NCI-H526 (cell line): Measurements from ENCODE around the gene LIMA1.
"Not testable (repeated sequence)": the region's sequence is repeated elsewhere in the genome, so short reads cannot be mapped to it uniquely, and the experiment has no call there.

Source experiments
- DNase-seq, 2 experiments: peaks; one replicate each; lab custom pipeline; 2025; lab: John Stamatoyannopoulos, UW

LIMA1 gene

DNA sequence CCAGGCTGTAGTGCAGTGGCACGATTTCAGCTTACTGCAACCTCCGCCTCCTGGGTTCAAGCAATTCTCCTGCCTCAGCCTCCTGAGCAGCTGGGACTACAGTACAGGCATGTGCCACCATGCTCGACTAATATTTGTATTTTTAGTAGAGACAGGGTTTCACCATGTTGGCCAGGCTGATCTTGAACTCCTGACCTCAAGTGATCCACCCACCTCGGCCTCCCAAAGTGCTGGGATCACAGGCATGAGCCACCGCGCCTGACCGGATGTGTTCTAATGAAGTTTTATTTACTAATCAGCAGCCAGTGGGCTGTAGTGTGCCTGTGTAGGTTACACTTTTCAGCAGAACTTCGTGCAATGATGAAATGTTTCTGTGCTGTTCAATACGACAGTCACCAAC lies 35.7 kb downstream of the LIMA1 start:
- not testable (repeated sequence) for DNase-seq

DNA sequence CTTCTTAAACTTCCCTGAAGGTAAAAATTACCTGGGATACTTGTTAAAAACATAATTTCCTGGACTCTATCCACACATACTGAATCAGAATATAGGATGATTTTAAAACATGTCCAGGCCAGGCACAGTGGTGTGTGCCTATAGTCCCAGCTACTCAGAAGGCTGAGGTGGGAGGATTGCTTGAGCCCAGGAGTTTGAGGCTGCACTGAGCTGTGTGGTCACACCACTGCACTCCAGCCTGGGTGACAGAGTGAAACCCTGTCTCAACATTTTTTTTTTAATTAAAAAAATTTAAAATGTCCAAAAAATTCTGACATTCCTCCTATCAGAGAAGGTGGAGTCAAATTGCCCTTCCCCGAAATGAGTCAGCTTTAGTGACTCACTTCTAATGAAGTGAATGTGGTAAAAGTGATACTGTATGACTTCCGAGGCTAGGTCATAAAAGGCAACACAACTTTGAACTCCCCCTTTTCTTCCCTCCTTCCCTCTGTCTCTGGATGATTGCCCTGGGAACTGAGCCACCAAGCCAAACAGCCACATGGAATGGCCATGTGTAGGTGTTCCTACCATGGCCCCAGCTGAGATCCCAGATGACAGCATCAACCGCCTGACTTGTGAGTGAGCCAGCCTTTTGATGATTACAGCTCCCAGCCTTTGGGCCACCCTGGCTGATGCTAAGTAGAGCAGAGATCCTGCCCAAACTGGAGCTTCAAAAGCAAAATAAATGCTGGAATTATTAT lies 36.3 kb downstream of the LIMA1 start:
- no peak for DNase-seq

DNA sequence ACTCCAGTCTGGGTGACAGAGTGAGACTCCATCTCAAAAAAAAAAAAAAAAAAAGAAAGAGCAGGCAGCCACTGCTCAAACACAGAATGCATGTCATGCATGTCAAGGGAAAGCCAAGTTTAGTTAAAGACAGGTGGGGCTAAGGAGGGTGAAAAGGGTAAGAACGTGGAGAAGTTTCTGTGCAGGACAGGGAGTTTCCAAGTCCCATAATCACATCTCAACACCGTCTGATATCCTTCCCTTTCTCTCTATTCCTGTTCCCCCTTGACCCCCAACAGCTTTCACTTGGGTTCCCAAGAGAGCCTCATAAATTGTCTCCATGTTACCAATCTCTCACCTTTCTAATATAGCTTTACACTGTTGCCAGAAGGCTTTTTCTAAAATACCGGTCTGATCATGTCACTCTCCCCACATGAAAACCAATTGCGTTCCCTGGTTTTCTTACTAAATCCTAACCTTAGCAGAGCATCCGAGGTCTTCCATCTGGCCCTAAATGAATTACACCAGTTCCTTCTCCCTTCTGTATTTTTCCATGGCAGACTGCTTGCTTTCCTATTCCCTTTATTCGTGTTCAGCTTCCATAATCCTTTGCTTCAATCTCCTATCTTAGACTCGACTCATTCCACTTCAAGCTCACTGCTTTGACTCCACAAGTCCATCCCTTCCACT lies 37.0 kb downstream of the LIMA1 start:
- DNase-seq, result no peak

DNA sequence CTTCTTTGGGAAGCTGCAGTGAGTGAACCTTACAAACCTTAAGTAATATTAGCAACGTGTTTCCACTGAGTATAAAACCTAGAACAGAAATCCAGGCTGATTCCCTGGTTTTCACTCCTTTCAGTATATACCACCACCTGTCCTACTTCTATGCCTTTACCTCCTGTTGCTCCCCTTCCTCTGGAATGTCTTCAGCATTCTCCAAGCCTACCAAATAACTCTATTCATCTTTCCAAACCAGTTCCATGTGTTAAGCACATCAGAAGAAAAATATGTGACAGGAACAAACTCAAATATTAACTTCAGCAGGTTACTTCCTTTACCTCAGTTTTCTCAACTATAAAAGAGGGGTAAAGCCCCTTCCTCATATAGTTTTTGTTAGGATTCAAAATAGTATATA lies 39.8 kb downstream of the LIMA1 start:
- DNase-seq, result no peak

DNA sequence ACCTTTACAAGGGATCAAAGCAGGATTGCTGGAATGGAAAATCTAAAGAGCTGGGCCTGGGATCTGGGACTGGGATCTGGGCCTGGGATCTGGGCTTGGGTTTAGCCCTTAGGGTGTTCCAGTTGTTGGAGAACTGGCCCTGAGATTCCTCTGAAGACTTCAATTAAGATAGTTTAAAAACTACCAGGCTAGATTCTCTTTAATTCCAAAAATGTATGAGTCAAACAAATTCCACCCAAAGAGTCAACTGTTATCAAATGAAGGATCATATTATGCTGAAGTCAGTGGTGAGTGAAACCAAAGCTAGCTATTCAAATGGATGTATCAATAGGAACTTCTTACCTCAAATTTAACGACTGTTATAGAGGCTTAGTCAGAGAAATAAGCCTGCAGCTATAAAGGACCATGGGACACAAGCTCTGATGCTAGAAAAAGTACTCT lies 40.5 kb downstream of the LIMA1 start:
- DNase-seq, result no peak

DNA sequence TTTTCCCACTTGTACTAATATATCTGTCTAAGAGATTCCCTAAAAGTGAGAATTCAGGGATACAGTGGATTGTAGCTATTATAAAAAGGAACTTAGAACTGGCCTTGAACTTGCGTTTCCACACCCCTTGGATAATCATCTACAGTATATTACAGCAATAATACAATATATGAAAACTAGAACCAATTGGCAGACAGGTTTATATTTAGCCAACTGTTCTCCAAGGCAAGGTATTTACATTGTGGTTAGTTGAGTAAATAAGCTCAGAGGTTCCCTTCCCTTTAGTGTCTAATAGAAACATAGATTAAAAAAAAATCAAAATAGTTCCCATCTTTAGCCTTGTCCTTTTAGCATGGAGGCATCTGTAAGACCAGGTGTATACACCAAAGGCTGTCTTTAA lies 42.1 kb downstream of the LIMA1 start:
- peak; percentile 46 to 69 for DNase-seq

DNA sequence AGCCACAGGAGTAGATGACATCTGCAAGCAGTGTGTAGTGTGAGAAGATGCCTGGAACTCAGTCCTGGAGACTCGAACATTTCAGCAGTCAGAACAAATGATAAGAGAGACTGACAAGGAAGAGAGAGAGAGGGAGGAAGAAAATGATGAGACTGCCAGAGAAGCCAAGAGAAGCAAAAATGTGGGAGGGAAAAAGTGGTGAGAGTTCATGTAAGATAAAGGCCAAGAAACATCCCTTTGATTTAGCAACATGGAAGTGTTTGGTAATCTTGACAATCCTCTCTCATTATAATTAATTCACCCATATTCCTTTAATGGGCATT lies 42.6 kb downstream of the LIMA1 start:
- DNase-seq, result no peak

DNA sequence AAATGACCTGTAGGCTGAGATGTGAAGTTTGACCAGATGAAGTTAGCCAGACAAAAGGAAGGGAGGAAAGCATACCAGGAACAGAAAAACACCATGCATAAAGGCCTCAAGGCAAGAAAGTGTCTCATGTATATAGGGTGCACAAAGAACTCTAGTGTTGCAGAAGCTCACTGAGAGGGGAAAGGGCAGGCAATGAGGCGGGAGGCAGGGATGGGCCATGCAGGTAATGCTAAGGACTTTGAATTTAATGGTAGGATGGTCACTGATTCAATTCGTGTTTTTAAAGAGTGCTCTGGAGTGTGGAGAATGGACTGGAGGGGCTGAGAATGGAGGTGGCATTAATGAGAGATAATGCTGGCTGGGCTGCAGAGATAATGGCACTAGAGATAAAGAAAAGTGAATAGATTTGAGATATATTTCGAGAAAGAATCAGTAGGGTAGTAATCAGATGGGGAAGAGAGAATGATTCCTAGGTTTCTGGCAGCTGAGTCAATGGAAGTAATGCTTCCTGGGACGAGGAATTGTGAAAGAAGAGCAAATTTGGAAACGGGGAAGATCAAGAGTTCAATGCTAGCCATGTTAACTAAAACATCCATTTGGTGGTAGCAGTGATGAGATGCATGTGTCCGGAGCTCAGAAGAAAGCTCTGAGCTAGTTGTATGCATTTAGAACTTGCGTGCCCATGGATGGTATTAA lies 43.1 kb downstream of the LIMA1 start:
- DNase-seq, result no peak

DNA sequence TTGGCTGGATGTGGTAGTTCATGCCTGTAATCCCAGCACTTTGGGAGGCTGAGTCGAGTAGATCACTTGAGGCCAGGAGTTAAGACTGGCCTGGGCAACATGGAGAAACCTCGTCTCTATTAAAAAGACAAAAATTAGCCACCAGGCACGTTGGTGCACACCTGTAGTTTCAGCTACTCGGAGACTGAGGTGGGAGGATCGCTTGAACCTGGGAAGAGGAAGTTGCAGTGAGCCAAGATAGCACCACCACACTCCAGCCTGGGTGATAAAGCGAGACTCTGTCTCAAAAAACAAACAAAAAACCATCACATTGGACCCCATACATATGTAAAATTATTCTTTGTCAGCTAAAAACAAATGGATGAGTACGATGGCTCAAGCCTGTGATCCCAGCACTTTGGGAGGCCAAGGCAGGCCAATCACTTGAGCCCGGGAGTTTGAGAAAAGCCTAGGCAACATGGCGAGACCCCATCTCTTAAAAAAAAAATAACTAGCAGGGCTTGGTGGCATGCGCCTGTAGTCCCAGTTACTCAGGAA lies 43.9 kb downstream of the LIMA1 start:
- no peak for DNase-seq

DNA sequence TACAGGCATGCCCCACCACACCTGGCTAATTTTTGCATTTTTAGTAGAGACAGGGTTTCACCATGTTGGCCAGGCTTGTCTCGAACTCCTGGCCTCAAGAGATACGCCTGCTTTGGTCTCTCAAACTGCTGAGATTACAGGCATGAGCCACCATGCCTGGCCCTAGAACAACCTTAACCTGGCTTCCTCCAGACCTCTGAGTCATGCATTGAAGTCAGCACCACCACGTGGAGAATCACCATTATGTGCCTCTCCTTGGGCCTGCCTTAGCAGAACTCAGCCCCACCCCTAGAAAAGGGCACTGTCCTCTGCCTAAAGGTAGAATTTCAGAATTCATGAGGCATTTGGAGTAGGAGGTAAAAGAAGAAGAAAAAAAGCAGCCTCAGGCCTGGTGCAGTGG lies 49.0 kb downstream of the LIMA1 start:
- DNase-seq, result no peak

DNA sequence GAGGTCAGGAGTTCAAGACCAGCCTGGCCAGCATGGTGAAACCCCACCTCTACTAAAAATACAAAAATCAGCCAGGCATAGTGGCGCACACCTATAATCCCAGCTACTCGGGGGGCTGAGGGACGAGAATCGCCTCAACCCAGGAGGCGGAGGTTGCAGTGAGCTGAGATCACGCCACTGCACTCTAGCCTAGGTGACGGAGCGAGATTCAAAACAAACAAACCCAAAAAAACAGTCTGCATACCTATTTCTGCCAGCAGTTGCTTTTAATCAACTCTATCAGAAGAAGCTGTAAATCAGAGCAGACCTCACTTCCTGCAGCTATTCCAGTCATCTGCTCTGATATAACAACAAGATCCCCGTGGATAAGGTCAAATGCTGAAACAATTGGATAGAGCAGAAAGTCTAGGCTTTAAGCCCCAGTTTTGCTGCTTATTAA lies 50.5 kb downstream of the LIMA1 start:
- DNase-seq, result no peak

DNA sequence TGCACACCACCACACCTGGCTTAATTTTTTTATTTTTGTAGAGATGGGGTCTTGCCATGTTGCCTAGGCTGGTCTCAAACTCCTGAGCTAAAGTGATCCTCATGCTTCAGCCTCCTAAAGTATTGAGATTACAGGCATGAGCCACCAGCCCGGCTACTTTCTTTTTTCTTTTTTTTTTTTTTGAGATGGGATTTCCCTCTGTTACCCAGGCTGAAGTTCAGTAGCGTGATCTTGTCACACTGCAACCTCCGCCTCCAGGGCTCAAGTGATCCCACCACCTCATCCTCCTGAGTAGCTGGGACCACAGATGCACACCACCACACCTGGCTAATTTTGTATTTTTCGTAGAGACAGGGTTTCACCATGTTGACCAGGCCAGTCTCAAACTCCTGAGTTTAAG lies 51.1 kb downstream of the LIMA1 start:
- no peak for DNase-seq

DNA sequence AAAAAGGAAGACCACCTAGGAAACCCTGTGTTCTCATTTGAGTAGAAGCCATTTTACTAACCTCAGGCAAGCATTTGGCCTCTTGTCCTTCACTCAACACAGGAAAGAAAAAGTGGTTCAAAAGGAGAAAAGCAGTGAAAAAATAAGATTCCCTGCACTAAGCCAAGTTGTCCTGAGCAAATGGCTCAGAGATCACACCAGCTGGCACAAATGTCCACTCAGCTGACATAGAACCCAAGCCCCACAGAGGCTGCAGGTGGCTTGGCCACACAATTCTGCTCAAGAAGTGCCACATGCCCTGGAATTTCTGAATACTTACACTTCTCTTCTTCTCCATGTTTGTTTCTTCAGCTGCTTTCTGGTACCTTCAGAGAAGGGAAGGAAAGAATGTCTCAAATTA lies 52.0 kb downstream of the LIMA1 start:
- no peak for DNase-seq

DNA sequence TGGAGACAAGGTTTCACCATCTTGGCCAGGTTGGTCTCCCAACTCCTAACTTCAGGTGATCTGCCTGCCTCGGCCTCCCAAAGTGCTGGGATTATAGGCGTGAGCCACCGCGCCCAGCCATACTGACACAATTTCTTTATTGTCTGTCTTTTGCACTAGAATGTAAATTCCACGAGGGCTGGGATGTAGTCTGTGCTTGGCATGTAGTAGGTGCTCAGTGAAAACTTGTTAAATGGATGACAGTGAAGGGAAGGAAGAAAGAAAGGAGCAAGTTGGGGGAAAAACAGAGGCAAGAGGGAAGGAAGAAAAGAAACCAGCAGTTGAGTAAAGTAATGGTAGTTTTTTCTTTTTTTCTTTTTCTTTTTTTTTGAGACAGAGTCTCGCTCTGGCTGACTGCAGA lies 53.1 kb downstream of the LIMA1 start:
- no peak for DNase-seq

DNA sequence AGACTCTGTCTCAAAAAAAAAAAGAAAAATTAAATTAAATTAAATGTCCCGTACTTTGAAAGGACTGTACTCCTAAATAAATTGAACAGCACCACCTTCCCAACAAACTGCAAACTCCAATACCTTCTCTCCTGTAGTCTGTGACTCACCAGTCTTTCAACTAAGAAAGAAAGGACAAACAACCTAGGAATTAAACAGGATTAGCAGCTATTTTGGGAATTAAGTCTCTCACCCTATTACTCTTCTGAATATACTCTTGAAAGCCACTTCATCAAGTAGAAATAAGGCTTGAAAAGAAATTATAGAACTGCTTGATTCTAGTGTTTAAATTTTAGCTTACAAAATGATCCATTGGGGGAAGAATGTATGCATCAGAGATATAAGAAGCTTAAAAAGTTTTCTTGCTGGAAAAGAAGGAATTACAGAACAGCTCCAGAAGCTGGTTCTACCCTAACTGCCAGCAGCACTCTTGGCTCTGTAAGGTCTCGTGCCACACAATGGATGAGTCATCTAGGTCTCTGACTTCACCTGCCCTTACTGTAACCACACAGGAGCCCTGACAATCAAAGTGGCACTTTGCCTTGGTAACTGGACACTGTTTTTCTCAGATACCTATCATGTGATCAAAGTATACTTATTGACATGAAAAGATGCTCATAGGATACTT lies 59.2 kb downstream of the LIMA1 start:
- peak in 1 of 2 experiments; percentile 50 for DNase-seq

DNA sequence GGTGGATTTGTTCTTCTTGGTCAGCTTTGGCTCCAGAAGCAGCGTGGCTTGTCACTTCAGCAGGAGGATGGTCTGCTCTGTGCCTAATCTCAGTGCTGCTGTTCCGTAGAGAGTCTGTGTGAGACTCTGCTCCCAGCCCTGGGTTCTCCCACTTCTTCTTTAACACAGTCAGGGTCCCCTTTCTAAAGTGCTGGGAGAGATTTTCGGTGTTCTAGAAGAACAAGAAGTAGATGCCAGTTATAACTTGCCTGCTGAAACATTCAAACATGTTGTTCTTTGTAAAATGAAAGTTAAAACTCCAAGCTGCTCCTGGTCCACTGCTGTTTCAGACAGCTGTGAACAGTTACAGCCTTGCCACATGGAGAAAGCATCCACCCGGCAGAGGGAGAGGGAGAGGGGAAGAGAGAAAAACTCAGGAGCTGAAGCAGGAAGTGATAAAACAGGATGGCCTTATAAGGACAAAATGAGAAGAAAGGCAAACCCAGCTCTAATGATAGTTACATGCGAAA lies 61.0 kb downstream of the LIMA1 start:
- peak in 1 of 2 experiments; percentile 66 for DNase-seq

DNA sequence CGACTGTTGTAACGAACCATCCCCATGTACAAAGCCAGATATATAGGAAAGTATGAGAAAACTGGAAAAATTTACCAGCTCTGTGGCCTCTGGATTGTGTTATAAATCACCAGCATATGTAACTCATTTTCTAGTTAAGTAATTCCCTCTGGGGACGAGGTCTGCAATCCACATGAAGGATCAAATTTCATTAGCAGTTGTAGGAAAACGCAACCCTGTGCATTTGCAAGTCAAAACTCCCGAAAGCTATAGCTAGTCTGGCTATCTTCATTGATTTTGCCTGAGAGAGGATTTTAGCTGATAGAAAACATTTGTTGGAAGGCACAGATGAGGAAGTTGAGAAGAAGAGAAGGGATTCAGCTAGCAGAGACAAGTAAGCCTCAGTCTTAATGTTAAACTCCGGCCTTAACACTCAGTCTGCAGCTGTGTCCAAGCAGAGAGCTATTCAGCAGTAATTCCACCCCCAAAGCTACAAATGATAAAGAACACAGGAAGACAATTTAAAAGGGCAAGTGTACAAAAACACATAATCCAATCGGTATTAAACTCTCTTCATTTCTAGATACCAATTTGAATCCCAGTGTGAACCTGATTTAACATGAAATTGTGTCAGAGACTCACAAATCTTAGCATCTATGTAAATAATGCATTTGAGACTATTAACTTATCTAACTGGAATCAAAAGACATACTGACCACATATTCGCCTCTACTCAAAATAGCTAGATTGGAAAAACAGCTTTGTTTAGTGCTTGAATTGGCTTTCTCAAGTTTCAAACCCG lies 61.9 kb downstream of the LIMA1 start:
- DNase-seq, result peak; percentile 97

DNA sequence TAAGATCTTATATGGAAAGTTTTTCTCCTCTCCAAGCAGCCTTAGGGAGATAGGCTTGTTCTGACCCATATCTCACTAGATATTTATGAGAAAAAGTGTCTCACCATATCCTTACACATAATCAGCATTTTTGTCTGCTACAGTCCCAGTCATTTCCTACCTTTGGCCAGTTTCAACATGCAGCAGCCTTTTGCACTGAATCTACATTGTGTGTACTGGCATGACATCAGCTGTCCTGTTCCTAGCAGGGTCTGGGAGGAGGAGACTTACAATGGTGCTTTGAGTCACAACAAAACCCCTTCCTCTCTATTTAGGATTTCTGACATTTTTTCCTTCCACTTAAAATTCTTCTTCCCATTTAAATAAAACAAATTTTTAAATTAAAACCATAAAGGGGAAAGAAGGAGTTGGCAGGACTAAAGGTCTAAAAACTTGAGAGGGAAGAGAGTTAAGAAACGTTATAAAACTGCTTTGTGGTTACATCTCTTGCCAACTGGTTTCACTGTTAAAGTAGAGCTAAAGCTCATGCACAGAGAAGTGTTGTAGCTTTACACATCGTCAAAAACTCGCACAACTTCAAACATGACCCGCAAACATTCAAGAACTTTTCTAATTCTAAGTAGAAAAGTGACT lies 62.8 kb downstream of the LIMA1 start:
- DNase-seq, result peak in 1 of 2 experiments; percentile 35

DNA sequence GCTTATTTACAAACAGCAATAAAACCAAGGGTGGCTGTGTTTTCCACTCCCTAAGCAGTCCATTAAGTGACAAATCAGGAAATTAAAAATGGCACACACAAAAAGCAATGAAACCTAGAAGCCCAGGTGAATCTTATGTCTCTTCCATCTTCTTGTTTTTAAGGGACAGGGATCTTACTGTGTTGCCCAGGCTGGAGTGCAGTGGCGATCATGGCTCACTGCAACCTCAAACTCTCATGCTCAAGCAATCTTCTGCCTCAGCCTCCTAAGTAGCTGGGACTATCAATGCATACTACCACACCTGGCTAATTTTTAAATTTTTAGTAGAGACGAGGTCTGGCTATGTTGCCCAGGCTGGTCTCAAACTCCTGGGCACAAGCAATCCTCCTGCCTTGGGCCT lies 63.8 kb downstream of the LIMA1 start:
- DNase-seq, result no peak

DNA sequence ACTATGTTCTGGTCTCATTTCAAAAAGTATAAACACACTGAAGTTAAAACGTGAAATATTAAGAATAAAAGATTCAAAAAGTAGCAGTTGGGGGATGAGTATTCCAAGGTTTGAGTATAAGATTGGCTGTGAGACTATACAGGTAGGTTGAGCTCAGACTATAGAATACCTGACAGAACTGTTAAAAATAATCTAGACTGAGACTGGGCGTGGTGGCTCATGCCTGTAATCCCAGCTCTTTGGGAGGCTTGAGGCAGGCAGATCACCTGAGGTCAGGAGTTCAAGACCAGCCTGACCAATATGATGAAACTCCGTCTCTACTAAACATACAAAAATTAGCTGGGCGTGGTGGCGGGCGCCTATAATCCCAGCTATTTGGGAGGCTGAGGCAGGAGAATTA lies 64.3 kb downstream of the LIMA1 start:
- not testable (repeated sequence) for DNase-seq

DNA sequence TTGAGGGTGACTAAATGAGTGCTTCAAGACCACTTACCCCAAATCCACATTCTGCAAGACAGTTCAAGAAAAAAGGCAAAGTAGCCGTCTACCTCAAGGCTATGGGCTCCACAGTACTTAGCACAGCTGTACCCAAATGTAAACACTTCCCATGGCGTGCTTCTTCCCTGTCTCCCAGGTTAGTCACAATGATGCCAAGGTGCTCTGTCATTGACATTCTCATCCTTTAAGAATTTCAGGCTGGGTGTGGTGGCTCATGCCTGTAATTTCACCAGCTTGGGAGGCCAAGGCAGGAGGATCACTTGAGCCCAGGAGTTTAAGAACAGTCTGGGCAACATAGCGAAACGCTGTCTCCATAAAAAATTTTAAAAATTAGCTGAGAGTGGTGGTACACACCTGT lies 64.9 kb downstream of the LIMA1 start:
- DNase-seq, result no peak
